ENCODE data around the gene CABP7.

The CABP7 gene

DNA sequence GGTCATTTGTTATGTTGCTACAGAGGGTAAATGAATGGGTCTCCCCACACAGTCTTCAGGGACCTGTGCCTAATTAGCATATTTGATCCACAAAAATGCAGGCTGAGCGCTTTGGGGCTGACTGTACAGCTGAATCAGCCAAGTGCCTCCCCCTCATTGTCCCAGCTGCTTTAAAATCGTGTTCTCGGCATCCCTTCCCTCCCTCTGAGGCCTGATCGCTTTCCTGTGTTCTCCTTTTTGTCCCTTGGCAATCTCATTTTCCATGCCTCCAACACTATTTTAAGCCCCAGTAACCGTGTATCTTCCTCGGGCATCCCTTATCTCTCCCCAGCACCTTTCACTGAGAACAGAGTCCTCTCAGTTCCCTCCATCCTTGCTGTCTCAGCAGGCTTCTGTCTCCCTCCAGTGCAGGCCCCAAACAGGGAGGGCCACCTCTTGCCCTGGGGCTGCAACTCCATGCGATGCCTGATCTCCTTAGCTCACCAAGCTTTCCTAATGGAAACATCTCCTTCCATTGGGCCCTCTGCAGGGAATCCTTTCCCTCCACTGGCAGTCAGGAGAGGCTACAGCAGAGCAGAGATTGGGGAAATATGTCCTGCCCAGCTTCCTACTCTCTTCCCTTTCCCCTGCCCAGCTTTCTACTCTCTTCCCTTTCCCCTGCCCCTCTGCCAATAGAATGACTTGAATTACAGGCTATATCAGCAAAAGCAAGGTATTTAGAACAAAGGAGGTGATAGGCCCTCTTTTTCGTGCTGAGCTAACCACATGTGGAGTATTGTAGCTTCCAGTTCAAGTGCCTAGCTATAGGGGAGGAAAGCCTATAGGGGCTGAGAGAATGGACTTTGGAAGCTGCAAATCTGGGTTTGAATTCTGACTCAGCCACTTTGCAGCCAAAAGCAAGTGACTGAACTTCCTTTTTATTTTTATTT, 61.2 kb downstream of the CABP7 start:
- DNase-seq: no peak

All from 8988T (cell line).